Activated CD4-positive, CD25-positive, alpha-beta regulatory T cell treated with anti-CD3 and anti-CD28 coated beads, Interleukin-2, amount 50 U/mL, for 72 hours (primary cell): Measurements from ENCODE around the gene XIST.
"Not testable (repeated sequence)": the region's sequence is repeated elsewhere in the genome, so short reads cannot be mapped to it uniquely, and the experiment has no call there.

Experiments used
- DNase-seq: peaks from one replicate; pipeline ENCODE4 v3.0.0; 2021

The XIST gene

DNA sequence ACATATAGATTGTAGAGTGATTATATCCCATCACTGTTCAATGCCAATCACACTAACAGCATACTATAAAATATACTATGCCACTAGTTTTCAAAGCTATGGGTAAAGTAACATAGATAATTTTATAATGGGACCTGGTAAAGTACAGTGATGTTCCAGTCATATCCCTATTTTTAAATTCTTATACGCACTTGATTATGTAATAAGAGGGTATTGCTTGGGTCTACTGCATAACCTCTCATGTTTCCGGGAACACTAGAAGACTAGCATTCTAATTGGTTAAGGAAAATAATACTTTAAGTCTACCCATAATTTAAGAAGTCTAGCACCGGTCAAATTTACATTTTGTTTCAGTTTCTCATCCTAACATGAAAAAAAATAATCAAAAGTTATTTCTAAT lies 14.4 kb downstream of the XIST start:
- DNase-seq: no peak

DNA sequence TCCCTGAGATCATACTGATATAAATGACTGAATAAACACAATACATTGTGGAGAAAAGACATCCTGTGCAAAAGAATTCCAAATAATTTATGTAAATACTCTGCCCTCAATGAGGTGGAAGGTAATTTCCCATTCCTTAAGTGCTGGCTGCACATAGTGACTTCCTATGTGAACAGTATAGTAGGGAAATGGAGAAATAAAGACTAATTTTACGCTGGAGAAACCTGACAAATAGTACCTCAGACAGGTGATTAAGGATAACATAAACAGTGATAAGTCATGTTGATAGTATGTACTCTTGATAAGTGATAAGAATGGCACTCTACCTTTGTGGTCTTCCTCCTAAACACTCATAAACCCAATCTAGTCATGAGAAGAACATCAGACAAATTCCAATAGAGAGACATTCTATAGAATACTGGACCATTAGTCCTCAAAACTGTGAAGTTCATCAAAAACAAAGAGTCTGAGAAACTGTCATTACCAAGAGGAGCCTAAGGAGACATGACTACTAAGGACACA lies 15.5 kb downstream of the XIST start:
- DNase-seq: no peak

DNA sequence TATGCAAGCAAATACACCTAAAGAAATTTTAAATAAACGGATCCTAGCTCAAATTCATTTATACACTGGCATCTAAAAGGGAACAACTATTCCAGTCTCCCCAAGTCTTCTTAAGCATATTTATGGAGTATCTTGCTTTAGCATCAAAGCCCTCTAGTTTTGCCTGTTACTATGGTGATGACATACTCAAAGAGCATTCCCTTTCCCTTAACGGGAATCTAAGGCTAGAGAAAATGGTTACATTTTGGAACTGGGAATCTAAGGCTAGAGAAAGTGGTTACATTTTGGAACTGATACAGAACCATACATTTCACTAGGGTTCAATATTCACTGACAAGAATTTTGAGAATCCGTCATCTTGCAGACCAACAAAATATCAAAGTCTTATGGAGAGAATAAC lies 18.3 kb downstream of the XIST start:
- no peak for DNase-seq

DNA sequence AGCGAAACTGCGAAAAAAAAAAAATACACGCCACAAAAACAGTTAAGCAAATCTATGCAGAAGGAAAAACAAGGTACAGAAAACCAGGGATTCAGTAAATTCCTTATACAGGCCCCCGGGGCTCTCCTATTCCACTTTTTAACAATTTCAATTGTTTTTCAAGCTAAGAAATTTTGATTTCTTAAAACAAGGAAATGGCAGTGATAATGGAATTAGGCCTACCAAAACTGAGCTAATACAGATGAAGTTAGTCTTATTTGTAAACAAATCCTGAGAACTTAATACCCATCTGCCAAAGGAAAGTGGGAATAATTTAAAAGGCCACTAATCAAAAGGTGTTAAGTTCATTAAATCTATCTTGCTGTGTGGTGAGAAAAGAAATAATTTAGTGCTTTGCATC lies 20.2 kb downstream of the XIST start:
- DNase-seq: no peak

DNA sequence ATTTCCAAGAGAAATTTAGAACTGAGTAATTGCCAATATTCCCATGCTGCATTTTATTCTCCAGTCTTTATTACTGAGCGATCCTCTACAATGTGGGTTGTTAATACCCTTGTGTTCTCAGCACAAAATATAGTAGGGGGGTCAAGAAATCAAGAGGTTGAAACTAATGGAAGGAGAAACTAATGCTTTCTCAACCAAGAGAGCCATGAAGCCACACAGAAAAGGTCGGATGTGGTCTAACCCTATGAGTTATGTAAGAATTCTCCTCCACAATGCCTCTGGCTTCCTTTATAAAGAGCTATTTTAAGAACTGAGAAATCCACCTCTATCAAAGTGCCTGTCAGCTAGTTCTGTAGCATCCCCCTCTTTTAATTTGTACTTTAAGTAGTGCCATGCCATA lies 21.0 kb downstream of the XIST start:
- no peak for DNase-seq

DNA sequence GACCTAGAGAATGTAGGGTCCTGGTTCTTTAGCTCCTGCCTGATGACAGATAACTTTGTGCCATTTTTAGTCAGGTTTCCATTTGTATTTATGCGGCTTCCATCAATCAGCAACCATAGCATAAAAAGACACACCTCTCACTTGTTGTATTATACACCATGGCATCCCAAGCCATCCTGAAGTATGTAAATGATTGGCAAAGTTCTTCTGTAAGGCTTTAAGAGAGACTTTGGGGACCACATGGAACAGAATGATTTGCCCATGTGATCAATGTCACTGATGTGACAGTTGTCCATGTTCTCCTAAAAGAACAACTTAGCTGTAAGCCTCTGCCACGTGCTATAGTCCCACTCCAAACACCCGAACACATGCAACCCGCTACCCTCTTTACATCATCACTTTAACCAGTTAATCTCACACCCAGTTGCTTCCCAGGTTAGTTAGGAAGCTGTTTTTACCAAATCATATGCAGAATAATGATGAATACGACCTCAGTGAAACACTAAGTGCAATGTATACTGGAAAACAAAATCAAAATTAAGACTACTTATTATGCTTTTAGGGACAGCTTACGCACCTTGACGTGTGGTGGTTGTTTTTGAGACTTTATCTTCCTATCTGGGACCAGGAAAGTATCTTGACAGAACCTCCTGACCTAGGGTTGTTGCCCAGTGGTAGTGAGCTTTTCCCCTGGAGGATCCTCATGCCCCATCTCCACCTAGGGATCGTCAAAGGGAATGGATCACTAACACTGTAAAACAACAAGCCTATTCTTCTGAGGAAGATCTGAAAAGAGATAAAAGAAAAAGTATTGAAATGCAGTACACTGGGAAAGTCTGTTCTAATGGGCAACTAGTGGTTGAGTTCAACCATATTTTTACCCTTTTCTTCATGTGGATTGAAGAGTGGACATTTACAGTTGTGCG lies 21.8 kb downstream of the XIST start:
- no peak for DNase-seq

DNA sequence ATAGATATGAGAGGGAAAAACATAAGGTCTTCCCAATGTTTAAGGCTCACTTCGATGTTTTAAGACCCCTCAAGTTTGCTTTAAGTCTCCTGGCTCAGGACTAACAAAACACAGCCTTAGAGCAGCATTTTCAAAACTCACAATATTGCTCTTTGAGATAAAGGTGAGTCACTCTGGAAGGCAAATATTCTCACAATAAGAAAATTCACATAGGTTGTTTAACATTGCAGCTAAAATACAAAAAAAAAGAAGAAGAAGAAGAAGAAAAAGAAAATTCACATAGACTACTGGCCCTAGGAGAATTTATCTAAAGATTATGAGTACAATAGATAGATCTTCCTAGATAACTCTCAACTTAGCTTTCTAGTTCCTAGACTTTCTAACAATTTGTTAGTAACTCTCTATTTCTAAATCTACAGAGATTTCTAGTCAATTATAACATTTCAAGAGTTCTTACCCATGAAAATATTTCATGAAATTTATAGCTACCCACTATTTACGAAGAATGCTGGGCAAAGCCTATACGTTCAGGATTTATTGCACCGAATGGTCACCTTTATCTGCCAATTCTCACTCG lies 22.5 kb downstream of the XIST start:
- no peak for DNase-seq

DNA sequence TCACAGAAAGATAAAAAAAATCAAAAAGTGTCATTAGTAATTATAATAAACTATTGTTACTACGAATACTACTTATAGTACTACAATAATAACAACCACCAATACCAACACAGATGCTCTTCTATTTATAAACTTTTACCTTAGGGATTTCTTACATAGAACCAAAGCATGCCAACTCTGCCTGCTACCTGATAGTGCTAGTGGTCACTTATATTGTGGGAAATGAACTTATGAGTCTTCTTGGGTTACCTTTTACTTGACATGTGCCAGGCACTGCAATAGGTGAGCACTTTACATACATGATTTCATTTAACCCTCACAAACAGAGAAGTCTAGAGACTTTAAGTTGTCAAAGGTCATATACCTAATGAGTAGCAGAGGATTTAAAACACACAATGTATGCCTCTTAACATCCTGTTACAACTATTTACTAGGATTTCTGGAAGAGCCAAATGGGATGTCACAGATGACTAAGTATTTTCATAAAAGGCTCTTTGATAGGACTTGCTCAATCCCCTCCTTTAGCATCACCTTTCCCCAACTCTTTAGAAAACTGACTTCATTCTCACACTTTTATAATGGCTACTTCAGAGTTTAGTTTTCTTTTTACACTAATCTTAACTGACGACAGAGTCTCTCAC lies 24.3 kb downstream of the XIST start:
- no peak for DNase-seq

DNA sequence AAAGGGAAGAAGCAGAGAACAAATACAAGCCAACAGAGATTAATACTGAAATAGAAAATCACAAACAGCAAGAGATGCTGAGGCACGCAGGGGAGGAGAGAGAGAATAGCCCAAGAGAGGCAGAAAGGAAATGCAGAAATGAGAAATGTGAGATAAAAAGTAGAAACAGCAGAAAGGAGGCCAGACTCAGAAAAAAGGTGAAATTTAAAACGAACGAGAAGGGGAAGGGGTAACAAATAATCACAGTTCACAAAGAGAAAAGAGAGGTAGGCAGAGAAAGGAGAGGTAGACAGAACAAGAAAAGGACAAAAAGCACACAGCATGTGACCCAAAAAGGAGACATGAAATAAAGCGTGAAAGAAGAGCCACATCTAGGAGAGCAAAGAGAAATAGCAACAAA lies 25.1 kb downstream of the XIST start:
- DNase-seq: no peak

DNA sequence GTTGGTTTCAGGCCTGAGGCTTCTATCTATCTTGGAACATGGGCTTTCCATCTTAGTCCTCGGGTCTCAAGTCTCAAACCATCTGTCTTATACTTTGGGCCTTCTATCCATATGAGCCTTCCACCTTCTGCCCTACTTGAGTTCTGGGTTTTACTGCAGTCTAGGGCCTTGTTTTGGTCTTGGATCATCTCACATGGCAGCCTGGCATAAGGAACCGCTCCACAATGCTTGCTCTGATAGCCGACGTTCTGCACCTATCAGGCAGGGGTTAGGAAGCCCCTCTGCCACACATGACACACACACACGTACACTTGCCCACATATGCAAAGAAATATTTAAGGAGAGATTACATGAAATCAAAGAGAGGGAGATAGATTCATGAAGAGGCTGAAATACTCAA lies 25.5 kb downstream of the XIST start:
- no peak for DNase-seq

DNA sequence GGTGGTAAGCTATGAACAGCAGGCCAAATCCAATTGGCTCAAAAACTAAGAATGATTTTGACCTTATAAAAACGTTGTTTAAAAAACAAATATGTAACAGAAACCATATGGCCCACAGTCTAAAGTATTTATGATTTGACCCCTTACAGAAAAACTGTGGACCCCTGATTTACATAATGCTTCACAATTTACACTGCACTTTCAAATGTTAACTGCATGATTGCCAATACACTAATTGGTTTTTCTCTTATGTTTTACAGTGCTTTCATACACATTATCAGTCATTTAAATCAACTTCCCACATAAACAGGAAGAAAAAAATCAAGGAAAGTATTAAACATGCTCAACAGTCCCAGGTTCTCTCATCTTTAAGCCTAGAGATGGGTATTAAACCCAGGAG lies 26.9 kb downstream of the XIST start:
- DNase-seq: no peak

DNA sequence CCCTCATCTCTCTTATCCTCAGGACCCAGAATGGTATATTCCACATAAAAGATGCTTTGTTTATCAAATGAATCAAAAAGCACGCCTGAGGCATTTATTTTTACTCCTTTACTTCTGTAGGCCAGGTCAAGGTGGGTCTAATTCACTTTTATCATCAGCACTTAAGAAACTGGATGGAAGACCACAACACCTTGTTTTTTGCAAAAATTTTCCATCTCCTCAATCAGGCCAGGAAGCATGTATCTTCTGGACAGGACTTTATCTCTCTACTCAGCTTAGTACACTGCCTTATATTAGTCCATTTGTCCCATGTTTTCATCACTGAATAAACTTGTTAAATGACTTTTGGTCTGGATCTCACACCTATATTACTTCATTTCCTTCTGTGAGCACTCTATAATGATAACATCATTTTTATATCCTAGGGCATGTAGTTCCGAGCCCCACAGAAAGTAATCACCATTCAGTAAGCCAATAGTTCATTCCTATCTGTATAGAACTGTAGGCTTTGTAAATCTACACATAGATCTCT lies 29.0 kb downstream of the XIST start:
- DNase-seq: no peak

DNA sequence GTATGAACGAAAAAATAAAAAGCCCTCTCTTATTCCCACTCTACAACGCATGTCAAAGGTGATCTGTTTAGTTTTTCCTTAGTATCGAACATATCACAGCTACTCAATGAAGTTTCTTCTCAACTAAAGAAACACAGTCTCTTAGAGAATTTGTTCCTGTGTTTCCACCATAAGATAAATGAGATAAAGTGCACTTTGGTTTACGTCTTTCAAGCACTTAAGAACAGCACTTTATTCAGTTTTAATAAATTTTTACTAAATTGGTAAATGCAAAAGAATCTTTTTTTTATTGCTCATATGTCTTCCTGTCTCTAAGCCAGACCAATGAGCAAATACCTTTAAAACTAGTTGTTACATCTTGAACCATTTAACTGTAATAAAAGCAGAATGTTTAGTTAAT lies 29.7 kb downstream of the XIST start:
- no peak for DNase-seq

DNA sequence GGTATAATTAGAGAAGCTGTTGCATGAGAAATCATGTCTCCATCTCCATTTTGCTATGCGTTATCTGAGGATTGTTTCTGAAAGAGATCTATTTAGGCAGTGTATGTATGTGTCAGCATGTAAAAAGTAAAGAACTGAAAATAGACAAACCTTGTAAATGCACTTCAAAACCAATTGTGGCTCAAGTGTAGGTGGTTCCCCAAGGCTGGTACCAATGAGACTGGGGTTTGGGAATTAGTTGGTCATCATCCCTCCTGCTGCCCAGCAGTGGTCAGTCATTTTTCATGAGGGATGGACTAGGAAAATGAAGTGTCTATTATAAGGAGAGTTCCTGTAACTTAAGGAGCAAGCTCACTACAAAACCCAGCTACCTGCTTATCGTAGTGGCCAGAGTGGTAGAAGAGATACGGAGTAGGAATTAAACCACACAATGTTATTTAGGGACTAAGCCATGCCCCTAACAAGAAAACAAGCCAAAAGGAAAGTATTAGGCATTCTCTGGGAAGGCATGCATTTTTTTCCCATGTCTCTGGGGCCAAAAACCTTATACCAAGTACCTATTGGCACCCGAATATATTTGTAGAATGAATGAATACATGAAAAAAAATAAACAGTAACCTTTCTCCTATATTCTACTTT lies 30.5 kb downstream of the XIST start:
- no peak for DNase-seq

DNA sequence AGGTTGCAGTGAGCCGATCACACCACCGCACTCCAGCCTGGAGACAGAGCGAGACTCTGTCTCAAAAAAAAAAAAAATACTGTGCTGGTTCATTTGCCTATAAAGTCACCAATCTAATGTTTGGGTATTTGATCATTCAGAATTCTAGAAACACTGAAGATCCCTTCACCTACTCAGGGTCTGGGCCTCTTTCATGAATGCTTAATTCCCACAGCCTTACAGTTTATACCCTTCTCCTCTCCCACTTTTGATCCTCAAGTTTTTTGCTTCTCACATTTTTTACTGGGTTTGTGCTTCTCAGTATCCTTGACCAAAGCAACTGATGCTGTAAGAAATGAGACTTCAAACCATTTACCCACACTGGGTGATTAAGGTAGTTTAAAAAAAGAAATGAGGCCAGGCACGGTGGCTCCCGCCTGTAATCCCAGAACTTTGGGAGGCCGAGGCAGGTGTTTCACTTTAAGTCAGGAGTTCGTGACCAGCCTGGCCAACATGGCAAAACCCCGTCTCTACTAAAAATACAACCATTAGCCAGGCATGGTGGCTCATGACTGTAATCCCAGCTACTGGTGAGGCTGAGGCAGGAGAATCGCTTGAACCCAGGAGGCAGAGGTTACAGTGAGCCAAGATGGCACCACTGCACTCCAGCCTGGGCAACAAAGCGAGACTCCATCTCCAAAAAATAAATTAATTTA lies 32.5 kb downstream of the XIST start:
- DNase-seq: not testable (repeated sequence)

DNA sequence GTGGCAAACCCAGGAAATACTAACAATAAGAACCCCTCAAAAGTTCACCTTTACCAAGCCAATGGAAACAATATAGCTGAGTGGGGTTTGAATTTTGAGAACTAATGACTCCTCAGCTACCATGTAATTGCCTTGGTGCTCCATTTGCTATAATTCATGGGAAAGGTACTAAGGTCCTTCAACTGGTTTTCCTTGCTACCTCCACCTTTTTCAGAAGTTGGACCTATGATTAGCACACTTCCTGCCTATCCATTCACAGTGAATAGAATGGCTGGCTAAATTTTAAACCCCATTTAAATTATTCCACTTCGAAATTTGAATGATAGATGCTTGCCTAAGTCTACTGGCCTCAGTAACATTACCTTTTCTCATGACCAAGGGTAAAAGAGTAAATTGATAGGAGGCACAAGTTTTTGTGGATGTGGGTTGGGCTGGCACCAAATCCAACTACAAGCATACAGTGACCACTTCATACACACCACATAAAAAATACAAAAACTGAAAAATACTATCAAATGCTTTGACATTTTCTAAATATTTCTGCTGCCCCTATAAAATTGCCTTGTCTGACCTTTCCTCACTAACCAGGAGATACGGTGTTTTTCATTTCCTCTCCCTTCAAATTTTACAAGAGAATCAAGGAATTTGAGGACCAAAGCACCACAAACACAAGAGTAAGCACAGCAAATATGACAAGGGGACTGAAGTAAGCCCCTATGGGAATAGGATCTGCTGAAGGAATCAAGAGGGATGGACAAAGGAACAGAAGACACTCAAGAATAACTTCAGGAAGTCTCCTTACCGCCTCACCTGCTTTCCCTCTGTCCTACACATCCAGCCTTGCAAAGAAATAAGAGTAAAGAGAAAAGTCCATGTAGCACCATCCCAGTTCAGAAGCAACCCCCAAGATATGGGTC lies 34.1 kb downstream of the XIST start:
- no peak for DNase-seq

DNA sequence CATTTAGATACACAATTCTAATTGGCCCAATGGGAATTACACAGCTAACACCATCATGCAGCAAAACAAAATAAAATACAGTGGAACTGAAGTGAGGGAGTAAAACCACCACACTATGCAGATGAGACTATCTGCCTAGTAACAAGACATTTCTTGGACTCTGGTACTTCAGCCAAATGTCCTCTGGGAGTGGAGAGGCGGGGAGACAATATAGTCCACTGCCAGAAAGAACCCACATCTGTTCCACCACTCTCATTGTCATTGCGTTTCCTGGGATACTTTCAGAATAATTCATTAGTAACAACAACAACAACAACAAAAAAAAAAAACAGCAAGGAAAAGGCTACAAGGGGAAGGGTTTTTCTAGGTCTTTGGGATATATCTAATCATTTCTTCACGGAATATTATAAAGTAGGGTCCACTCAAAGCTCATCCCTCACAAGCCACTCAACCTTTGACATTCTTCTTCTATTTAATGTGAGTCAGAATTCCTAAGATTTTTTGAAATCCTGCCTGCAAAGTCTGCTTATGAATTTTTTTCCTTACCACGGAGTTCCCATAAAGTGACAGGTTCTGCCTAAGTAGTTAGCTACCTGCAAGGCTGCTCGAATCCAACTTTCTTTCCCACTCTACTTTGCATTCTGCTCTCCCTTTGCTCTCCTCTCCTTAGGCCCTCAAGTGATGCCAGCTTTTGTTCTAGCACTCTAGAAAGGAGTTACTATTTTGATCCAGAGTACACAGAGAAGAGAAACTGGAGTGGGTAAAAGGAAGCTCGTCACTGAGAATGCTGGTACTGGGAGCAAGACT lies 34.9 kb downstream of the XIST start:
- no peak for DNase-seq

DNA sequence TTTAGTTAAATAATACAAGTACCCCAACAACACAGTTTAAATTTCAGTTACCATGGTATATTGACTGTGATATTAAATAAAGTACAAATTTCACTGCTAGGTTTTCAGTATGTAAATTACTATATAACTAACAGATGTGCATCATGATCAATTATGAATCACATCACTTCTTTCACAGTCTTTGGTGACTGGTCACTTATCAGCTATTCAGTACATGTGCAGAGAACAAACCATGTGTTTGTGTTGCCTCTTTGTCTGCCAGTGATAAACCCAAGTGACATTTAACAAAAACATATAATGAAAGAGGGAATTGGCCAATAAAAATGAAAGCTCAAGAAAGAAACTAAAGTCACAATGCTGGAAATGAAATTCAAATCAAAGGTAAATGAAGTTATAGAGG lies 40.3 kb downstream of the XIST start:
- no peak for DNase-seq

DNA sequence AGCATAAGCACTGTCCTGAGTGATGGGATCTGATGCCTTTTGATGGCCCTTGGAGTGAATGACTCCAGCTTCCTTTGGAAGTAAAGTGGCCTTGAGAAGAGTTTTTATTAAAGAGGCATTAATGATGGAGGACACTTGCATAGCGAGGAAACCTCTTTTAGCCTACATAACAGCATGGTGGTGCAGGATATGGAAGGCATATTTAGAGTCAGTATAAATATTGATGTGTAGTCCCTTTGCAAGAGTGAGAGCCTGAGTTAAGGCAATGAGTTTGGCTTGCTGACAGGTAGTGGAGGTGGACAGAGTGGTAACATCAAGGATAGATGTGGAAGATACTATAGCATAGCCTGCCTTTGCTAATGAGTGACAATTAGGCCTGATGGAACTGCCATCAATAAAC lies 48.4 kb downstream of the XIST start:
- DNase-seq: not testable (repeated sequence)

DNA sequence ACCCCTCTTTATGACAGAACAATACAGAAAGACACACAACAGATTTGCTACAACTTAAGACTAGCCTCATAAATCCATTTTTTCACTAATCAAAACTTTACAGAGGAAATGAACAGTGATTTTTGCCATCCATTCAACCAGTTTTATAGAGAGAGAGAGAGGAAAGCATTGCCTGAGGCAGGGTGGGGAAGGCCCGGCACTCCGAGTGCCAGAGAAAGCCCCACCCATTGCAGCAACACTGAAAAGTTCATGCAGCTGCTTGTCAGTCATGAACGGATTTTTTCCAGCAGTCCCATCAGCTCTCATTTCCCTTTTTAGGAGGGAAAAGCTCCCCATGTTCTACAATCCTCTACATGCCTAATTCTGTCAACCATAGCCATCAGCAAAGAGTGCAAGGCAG lies 52.6 kb downstream of the XIST start:
- DNase-seq: no peak

DNA sequence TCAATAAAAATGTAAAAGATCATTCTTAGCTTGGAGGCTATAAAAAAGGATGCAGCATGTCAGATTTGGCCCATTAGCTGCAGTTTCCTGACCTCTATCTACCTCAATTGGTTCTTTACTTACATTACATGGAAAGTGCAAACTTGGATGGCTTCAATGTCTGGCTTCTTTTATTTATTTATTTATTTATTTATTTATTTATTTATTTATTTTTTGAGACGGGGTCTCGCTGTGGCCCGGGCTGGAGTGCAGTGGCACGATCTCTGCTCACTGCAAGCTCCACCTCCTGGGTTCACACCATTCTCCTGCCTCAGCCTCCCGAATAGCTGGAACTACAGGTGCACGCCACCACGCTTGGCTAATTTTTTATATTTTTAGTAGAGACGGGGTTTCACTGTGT lies 60.0 kb downstream of the XIST start:
- DNase-seq: not testable (repeated sequence)
